GM21619 (cell line): ENCODE results near the gene INKA2.
"Not testable (repeated sequence)": the region's sequence is repeated elsewhere in the genome, so short reads cannot be mapped to it uniquely, and the experiment has no call there.

Experiments
- ATAC-seq: cut with Tn5 transposase; IDR thresholded peaks from one replicate; pipeline ENCODE4 v1.9.1; 2021; ENCODE audit not compliant: unreplicated experiment

The INKA2 gene

DNA sequence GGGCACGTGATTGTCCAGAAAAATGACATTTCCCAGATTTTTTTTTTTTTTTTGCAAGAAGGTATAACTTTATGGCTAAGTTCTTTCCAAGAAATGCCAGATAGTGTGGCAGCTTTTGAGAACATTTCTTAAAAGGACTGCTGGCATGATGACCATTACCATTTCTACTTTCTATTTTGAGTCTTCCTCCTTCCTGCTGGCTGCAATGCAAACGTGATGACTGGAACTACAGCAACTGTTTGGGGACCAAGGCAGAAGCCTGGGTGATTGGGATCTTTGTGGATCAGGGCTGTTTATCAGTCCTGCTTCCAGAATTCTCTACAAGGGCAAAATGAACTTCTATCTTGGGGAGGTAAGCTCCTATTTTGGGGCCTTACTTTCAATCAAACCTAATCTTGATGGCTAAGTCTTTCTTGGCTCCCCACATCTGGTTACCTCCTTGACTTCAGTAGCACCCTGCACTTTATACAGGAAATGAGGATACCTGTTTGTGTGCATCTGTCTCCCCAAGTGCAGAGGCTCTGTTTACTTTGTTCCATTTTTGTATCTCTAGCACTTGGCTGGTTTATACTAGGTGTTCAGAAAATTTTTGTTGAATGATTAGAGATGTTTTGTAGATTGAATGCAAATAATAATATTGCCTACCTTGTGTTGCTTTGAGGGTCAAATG is 12.8 kb upstream of the INKA2 start:
- ATAC-seq, result no peak

DNA sequence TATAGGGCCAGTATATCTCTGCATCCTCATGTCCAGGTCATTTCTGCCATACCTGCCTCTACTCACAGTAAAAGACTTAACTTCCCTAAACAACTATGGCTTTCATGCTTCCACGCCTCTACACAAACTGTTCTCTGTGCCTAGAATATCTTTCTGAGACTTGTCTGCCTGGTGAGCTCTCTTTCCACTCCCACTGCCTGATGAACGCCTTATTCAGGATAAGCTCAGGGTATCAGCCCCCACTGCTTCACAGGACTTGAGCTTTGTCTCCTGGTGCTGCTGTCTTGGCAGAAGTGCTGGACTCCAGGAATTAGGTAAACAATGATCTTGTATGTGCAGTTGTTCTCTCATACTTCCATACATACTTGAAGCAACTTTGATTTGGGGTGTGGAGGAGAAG is 11.7 kb upstream of the INKA2 start:
- ATAC-seq, result no peak

DNA sequence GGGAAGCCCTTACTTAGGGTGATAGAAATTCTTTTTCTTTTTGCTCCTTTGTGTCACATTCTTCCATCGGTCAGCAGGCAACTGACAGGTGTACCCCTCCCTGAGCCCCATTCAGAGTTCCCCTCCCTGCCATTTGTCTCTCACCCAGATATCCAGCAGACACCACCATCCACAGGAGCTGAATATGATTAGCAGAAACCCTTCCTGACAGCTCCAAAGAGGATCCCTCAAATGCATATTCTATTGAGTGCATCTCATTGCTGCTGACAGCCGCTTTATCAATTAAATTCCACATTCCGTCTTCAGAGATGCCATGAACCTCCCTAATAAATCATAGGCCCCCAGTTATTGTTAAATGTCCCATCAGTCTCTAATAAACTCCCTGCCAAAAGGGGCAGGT is 10.4 kb upstream of the INKA2 start:
- ATAC-seq, result no peak

DNA sequence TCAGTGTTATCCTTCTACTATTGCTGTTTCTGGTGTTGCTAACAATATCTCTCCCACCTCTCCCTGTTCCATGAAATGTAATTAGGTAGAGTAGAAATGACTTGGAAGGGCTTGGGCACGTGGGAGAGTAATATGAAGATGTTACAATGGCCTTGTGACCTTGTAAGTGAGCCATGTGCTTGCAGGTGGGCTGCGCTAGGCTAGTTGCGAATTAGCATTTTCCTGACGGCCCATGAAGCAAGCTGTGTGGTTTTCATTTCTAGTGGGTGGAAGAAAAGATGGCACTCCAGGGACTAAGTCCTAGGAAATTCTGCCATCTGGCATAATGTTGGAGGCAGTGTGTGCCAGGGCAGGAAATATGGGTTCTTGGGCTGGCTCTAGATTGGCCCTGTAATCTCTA is 8.8 kb upstream of the INKA2 start:
- ATAC-seq, result no peak

DNA sequence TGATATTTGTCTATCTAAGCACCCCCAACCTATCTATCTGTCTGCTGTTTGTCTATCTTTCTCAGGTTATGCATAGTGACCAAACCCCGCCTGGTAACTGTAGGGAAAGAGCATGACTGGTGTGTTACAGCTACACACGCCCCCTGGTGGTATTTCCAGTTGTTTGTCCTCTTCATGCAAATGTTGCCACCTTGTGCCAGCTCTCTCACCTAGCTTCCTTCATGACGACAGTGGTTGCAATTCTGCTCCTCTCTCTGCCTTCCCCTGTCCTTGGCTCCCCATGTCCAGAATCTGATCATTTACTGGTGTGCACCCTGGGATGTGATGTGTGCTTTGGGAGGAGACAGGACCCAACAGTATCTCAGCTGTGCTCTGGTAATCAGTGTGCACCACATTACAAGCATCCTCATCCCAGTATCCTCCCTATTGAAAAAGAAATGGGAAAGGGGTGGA is 8.1 kb upstream of the INKA2 start:
- no peak for ATAC-seq

DNA sequence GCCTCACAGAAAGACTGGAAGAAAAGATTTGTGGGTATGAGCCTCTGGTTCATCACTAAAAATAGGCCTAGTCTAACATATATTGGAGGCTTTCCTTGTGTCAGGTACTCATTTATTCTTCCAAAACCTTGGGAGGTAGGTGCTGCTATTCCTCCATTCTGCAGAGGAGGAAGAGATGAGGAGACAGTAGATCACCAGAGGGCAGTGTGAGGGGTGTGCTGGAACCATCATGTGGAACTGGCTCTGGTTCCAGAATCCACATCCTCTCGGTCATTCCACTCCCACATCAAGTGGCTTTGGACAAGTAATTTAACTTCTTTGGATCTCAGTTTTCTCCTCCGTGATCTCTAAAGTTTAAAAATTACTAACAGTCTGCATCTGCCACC is 7.4 kb upstream of the INKA2 start:
- no peak for ATAC-seq

DNA sequence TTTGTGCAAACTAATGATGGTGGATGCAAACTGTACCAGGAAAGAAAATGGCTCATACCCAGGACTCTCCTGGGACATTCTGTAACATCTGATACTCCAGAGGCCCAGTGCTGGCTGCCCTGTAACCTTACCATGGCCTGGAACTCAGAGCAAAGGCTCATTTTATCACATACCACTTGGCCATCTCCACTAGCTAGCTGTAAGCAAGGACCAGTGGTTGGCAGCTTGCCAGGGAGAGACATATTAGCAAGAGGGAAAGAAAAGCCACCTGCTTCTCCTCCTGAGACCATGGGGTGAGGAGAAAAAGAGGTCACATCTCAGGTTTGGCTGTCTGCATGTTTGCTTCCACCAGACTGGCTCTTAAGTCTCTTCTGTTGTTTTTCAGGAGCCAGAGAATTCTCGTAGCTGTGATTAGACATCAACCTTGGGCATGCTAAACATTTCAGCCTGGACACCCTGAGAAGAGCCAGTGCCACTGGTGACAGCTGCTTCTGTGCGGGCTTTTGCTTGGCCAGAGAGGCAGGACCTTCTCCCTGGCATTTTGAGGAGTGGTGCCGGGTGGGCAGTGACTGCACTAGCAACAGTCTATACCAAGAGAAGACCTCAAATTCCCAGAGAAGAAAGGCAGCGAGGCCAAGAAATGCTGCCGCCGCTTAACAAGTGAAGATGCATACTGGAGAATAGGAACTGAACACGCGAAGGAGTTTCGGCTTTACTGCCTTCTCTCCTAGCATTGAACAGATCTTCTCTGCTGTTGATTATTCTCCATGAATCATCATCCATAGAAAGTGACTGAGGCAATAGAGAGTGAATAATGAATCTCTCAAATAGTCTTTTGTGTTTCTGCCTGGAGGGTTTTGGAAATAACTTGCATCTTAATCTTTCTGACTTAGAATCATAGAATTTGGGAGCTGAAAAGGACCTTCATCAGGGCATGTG is 6.7 kb upstream of the INKA2 start:
- no peak for ATAC-seq

DNA sequence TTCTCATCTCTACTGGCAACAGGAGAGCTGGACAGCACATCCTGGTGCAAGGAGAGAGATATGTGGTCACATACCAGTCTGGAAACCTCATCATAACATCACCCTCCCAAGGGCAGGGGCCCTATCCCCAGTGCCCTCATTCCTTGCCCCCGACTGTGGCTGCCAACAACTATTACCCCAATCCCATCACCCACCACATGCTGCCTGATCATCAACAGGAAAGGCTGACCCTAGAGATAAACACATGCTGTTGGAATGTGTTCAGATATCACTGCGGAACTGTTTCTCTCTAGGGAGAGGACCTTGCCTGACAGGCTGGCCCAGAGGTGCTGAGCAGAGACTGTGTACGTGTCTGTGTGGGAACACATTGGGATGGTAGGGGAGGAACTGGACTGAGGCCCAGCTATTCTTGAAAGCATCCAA is 4.5 kb upstream of the INKA2 start:
- ATAC-seq, result no peak

DNA sequence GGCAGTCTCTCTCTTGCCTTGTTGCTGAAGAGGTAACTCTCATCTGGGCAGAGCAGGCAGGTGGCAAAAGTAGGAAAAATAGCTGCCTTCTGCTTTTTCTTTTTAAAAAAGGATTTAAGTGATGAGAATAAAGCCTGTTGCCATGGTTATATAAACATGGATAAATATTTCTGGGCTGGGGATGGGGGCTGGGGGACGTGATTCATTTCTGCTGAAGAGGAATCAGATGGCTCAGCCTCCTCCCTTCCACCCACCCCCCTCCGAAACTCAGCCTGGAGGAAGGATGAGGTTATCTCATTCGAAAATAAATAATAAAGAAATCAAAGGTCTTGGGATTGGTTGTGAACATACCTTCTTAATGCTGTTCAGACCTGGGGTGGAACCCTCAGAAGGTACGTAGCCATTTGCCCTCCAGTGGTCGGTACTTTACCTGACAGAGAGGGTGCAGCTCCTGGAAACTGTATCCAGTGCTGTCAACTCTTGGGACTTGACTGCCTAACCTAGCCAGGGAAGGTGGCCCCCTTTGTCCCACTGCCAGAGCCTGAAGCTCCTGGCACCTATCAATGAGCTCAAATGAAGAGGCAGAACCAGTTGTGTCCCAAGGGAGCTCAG is 3.8 kb upstream of the INKA2 start:
- no peak for ATAC-seq

DNA sequence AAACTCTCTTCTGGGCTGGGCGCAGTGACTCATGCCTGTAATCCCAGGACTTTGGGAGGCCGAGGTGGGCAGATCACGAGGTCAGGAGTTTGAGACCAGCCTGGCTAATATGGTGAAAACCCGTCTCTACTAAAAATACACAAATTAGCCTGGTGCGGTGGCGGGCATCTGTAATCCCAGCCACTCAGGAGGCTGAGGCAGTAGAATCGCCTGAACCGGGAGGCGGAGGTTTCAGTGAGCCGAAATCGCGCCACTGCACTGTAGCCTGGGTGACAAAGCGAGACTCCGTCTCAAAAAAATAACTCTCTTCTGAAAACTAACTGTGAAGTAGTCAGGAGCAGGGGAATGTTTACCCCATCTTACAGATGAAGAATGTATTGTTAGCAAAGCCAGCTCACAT is 3.1 kb upstream of the INKA2 start:
- not testable (repeated sequence) for ATAC-seq

DNA sequence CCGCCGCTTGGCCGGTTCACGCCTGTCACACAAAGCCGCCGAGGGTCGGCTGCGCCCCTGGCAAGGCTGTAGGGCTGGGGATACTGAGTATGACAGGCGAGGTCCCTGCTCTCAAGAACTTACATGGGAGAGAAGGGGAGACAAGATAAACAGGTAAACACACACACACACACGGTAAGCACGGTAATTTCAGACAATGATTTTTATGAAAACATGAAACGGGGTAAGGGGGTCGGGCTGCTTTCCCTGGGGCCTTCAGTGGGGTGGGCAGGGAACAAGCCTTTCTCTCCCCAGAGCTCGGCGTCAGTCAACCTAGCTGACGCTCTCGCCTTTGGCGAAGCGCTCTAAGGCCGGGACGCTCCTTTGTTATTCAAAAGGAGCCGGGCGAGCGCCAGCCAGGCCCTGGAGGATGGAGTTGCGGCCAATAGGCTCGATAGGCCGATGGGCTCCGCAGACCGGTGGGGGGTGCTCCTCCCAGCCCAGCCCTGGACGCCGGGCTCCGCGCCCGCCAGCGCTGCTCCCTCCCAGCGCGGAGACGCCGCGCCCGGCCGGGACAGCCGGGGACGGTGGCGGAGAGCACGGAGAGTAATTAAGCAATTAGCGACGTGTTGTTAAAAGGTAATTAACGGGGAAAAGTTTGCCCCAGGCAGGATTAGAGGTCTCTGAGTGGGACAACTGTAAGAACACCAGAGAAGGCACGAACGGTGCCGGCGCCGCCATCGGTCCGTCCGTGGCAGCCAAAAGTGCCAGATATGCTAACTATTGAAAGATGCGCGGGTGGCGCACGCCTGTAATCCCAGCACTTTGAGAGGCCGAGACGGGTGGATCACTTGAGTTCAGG is 950 bp upstream of the INKA2 start:
- no peak for ATAC-seq

DNA sequence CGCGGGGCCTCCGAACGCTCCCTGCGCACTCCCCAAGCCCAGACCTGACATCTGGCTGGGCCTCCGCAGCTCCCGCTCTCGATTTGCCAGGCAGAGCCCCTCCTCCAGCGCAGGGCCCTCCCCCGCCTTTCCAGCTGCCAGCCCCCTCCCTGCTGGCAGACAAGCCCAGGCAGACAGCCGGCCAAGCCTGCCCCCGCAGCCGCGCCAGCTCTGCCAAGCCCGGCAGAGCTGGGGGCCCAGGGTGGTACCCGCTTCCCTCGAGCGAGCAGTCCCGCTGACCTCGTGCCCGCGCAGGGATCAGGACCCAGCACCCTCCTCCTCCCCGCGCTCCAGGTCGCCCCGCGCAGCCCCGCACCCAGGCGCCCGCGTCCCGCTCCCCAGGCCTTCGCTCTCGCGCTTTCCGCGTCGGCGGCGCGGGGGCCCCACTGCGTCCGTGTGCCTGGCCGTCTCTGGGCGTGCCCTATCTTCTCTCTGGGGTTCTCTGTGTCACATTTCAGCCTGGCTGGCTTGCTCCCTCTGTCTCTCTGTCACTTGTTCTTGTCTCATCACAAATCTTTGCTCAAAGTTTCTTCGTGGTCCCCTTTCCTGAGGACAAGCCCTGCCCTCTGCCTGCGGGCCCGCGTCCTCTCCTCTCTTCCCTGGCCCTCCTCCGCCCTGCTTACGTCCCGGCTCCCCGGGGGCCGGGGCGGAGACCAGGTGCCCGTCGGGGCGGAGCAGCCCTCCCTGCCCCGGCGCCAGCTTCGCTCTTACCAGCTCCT is 580 bp downstream of the INKA2 start:
- peak; percentile 41 for ATAC-seq

DNA sequence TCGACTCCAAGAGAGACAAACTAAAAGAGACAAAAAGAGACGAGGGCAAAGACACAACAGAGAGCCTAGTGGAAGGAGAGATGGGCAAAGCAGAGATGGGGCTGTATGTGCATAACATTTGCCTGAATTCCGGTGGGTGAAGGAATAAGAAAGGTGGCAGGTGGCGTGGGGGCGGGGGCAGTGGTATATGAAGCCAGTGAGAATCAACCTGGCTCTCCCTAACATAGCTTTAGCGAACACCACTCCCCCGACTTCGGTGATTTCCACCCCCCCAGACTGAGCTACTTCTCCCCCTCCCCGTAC is 1.1 kb downstream of the INKA2 start:
- no peak for ATAC-seq

DNA sequence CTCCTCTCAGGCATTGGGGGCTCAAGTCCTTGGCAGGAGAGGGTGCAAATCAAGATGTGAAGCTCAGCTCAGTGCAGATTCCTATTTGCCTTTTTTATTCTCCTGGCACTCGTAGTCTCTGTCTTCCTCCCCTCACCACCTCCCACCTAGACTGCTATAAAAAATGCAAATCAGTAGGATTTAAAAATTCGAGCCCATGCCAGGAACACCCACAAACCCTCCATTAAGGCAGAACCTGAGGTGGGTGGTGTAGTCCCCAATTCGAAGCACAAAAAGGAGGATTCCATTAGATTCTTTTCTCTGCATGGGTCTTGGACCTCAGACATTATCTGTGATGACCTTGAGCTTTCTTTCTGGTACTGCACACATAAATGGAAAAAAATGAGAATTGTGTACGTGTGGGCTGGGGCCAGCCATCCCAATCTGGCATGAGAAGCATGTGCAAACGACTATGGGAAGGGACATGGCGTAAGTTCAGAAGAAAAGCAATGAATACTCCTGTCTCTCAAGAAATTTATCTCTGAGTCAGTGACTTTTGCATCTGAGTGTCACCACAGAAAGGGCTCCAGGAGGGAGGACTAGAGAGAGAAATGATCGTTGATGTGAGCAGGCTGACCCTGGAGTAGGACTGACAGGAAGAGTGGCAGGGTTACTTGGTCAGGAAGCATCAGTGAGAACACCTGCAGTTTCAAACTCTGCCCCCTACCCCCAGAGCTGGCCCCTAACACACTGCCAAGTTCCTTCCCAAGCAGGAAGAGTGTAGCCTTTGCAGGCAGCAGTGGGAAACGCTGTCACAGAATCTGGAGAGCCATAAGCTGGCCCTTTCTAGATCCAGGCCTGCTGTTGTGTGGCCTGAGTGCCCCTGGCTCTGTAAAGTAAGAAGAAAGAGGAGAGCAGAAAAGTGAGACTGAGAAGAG is 1.7 kb downstream of the INKA2 start:
- ATAC-seq, result no peak

DNA sequence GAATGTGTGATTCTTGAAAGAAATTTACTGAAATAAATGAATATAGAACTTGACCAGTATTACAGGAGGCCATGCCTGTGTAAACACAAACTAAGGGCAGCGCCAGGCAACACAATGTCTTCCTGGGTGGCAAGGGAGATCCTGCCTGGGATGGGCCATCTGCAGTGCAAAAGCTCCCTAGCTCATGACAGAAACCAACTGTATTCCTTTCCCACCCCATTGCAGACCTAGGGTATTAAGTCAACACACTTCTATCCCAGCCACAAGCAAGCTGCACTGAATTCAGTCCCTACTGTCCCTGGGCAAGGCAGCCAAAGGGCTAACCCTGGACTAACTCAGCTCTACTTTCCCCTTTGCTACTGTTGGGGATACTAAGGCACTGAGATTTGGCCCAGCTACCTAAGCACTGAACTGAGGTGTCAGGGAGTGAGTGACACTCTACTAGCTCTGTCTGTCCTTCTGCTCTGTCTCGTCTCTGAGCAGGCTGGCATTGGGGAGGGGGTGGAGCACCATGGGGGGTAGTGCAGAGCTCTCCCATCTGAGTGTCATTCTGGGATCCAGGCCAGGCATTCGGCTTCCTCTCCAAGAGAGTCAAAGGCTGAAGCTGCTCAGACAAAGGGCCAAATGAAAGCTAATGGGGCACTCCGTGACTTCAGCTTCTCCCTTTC is 2.5 kb downstream of the INKA2 start:
- no peak for ATAC-seq

DNA sequence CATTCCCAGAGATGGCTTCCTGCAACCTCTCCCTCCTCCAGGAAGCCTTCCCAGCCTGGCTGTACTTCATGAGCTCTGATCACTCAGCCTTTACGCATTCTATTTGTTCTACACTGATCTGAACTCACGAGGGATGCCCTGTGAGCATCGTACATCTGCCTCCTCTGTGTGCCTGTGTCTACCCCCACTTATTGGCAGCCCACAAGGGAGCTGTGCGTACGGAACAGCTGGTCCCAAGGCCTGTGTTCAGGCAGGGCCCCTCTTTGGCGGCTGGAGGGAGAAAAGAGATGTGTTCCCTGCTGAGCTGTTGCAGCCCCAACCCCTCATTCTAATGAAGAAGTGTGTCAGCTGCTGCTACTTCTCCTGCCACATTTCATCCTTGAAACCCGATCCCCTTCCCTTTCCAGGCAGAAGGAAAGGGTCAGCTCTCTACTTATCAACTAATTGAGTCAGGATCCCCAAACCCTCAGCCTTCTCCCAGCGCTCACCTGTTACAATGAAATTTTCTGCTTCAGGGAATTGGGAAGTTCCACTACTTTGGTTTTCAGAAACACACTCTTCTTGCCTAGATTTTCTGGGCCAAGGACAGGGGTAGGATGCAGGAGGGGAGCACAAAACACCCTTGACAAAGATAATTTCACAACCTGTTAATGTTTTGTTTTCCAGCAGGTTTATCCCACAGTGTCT is 3.2 kb downstream of the INKA2 start:
- no peak for ATAC-seq

DNA sequence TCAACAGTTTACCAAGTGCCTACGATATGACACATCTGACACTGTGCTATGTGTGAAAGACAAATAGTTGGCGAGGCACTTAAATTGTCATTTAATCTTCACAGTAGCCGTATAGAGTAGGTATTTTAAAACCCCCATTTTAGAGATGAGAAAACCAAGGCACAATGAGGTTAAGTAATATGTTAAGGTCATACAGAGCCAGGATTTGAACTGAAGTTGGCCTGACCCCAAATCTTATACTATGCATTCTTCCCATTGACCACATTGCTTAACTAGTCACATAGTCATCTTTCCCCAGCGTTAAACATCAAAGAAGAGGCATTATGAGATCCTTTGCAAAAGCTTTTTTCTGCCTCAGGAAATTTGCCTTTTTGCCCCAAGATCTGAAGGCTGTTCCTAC is 3.9 kb downstream of the INKA2 start:
- no peak for ATAC-seq

DNA sequence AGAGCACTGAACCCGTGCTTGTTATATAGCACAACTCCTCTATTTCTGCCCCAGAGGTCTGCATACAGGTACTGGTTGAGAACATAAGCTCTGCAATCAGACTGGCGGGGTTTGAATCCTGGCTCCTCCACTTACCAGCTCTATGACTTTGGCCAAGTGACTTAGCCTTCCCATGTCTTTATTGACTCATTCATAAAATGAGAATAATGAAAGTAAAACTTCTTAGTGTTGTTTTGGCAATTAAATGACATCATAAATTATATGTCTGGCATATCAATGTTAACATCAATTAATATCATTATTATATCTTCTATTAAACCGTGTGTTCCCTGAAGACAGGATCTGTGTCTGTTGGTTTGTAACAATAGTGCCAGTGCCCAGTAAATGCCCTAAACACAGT is 4.3 kb downstream of the INKA2 start:
- ATAC-seq, result no peak
